ENCODE results near the gene LOXL3. TPM values are rescaled to one million over a fixed set of nuclear protein-coding genes. Genes with fewer than 3 reads are reported as not detected.
A peak's percentile ranks its signal among the peaks of the same experiment; 100 is the strongest.

Gene LOXL3
- total RNA-seq, 1 donor from 2014 or later: 1.7 TPM

- no peaks in the 10 kb centered on the region for H3K9me3 Mint-ChIP-seq
Measured at GRCh38 chr2:74512744-74513604, 40.8 kb downstream of the LOXL3 start.

GRCh38 chr2:74511104-74511989 is 42.4 kb downstream of the LOXL3 start:
- Mint-ChIP-seq H3K36me3 (ENCODE audit: low read depth) (peaks cover 19% of the 10 kb centered on the region), H3K27me3 (ENCODE audit: low read depth) (peaks cover 37% of the 10 kb centered on the region), H3K4me3 (ENCODE audit: low read depth) (no peak overlapping the region), H3K4me1 (ENCODE audit: low read depth) (peaks cover 35% of the 10 kb centered on the region), H3K27ac (no peak overlapping the region), H3K9me3 (no peaks in the 10 kb centered on the region)
- DNase-seq (ENCODE audit: low spot score): no peak
- intact Hi-C loops (cut with micrococcal nuclease): no loop called here

More at GRCh38 chr2:74512744-74513604, 40.8 kb downstream of the LOXL3 start:
- no peak for DNase-seq (ENCODE audit: low spot score)
- peaks cover 14% of the 10 kb centered on the region for H3K36me3 Mint-ChIP-seq (ENCODE audit: low read depth)
- peak overlapping the region; percentile 51 for H3K4me3 Mint-ChIP-seq (ENCODE audit: low read depth)
- H3K27ac Mint-ChIP-seq: no peak overlapping the region
- peaks cover 50% of the 10 kb centered on the region for H3K27me3 Mint-ChIP-seq (ENCODE audit: low read depth)
- H3K4me1 Mint-ChIP-seq (ENCODE audit: low read depth): peaks cover 31% of the 10 kb centered on the region
- intact Hi-C loops (cut with micrococcal nuclease): no loop called here

GRCh38 chr2:74510272-74510671 is 43.5 kb downstream of the LOXL3 start:
- no peaks in the 10 kb centered on the region for H3K9me3 Mint-ChIP-seq
- no peak overlapping the region for H3K27ac Mint-ChIP-seq
- no peak overlapping the region for H3K4me3 Mint-ChIP-seq (ENCODE audit: low read depth)
- DNase-seq (ENCODE audit: low spot score): no peak
- H3K27me3 Mint-ChIP-seq (ENCODE audit: low read depth): peaks cover 33% of the 10 kb centered on the region
- intact Hi-C loops (cut with micrococcal nuclease): no loop called here
- H3K4me1 Mint-ChIP-seq (ENCODE audit: low read depth): peaks cover 35% of the 10 kb centered on the region
- H3K36me3 Mint-ChIP-seq (ENCODE audit: low read depth): peaks cover 22% of the 10 kb centered on the region

GRCh38 chr2:74507926-74508520 is 45.7 kb downstream of the LOXL3 start:
- Mint-ChIP-seq H3K27me3 (ENCODE audit: low read depth) (peaks cover 25% of the 10 kb centered on the region), H3K4me3 (ENCODE audit: low read depth) (peak overlapping the region; percentile 97), H3K27ac (peak overlapping the region; percentile 100), H3K4me1 (ENCODE audit: low read depth) (peaks cover 47% of the 10 kb centered on the region), H3K36me3 (ENCODE audit: low read depth) (peaks cover 36% of the 10 kb centered on the region), H3K9me3 (no peaks in the 10 kb centered on the region)
- intact Hi-C loops (cut with micrococcal nuclease): loop anchor here (1.0 kb wide), 2 partner anchors 21 to 50 kb away; partner anchors contain the start of genes AUP1, HTRA2 and WBP1
- DNase-seq (ENCODE audit: low spot score): no peak

GRCh38 chr2:74507145-74507925 is 46.4 kb downstream of the LOXL3 start, which contains the start of gene PCGF1:
TSS of gene PCGF1 (minus strand) at chr2:74507695. CDS start at chr2:74507668, 27 bp downstream.
- H3K9me3 Mint-ChIP-seq: no peaks in the 10 kb centered on the region
- H3K4me1 Mint-ChIP-seq (ENCODE audit: low read depth): peaks cover 52% of the 10 kb centered on the region
- intact Hi-C loops (cut with micrococcal nuclease): loop anchor here (1.0 kb wide), 2 partner anchors 22 to 49 kb away; partner anchors contain the start of genes AUP1, HTRA2 and WBP1
- H3K27ac Mint-ChIP-seq: peak within 1 kb of the TSS; percentile 100
- DNase-seq (ENCODE audit: low spot score): peak; percentile 96
- peaks cover 24% of the 10 kb centered on the region for H3K27me3 Mint-ChIP-seq (ENCODE audit: low read depth)
- H3K4me3 Mint-ChIP-seq (ENCODE audit: low read depth): peak within 1 kb of the TSS; percentile 97
- peaks cover 41% of the 10 kb centered on the region for H3K36me3 Mint-ChIP-seq (ENCODE audit: low read depth)

- DNase-seq (ENCODE audit: low spot score): no peak
- H3K27ac Mint-ChIP-seq: no peak overlapping the region
- peak overlapping the region; percentile 59 for H3K4me3 Mint-ChIP-seq (ENCODE audit: low read depth)
- intact Hi-C loops (cut with micrococcal nuclease): no loop called here
- peaks cover 56% of the 10 kb centered on the region for H3K36me3 Mint-ChIP-seq (ENCODE audit: low read depth)
- no peaks in the 10 kb centered on the region for H3K9me3 Mint-ChIP-seq
- H3K4me1 Mint-ChIP-seq (ENCODE audit: low read depth): peaks cover 55% of the 10 kb centered on the region
- peaks cover 25% of the 10 kb centered on the region for H3K27me3 Mint-ChIP-seq (ENCODE audit: low read depth)
Measured at GRCh38 chr2:74505448-74506246, 48.1 kb downstream of the LOXL3 start.

- H3K4me3 Mint-ChIP-seq (ENCODE audit: low read depth): peak overlapping the region; percentile 58
- H3K9me3 Mint-ChIP-seq: no peaks in the 10 kb centered on the region
- intact Hi-C loops (cut with micrococcal nuclease): no loop called here
- DNase-seq (ENCODE audit: low spot score): no peak
- peaks cover 22% of the 10 kb centered on the region for H3K27me3 Mint-ChIP-seq (ENCODE audit: low read depth)
- peaks cover 49% of the 10 kb centered on the region for H3K4me1 Mint-ChIP-seq (ENCODE audit: low read depth)
- peaks cover 65% of the 10 kb centered on the region for H3K36me3 Mint-ChIP-seq (ENCODE audit: low read depth)
- peak overlapping the region; percentile 18 for H3K27ac Mint-ChIP-seq
Measured at GRCh38 chr2:74504591-74504990, 49.2 kb downstream of the LOXL3 start.

GRCh38 chr2:74503506-74504475 is 50.0 kb downstream of the LOXL3 start:
- peak overlapping the region; percentile 71 for H3K4me3 Mint-ChIP-seq (ENCODE audit: low read depth)
- DNase-seq (ENCODE audit: low spot score): no peak
- peaks cover 65% of the 10 kb centered on the region for H3K36me3 Mint-ChIP-seq (ENCODE audit: low read depth)
- peaks cover 26% of the 10 kb centered on the region for H3K27me3 Mint-ChIP-seq (ENCODE audit: low read depth)
- H3K27ac Mint-ChIP-seq: peak overlapping the region; percentile 18
- H3K9me3 Mint-ChIP-seq: no peaks in the 10 kb centered on the region
- peaks cover 52% of the 10 kb centered on the region for H3K4me1 Mint-ChIP-seq (ENCODE audit: low read depth)
- intact Hi-C loops (cut with micrococcal nuclease): no loop called here

GRCh38 chr2:74502720-74503505 is 50.8 kb downstream of the LOXL3 start:
- Mint-ChIP-seq H3K4me3 (ENCODE audit: low read depth) (peak overlapping the region; percentile 71), H3K9me3 (no peaks in the 10 kb centered on the region), H3K27me3 (ENCODE audit: low read depth) (peaks cover 30% of the 10 kb centered on the region), H3K36me3 (ENCODE audit: low read depth) (peaks cover 65% of the 10 kb centered on the region), H3K27ac (peak overlapping the region; percentile 62), H3K4me1 (ENCODE audit: low read depth) (peaks cover 51% of the 10 kb centered on the region)
- no peak for DNase-seq (ENCODE audit: low spot score)
- intact Hi-C loops (cut with micrococcal nuclease): no loop called here

- intact Hi-C loops (cut with micrococcal nuclease): no loop called here
- H3K36me3 Mint-ChIP-seq (ENCODE audit: low read depth): peaks cover 62% of the 10 kb centered on the region
- peak overlapping the region; percentile 71 for H3K4me3 Mint-ChIP-seq (ENCODE audit: low read depth)
- H3K4me1 Mint-ChIP-seq (ENCODE audit: low read depth): peaks cover 54% of the 10 kb centered on the region
- H3K27me3 Mint-ChIP-seq (ENCODE audit: low read depth): peaks cover 30% of the 10 kb centered on the region
- H3K27ac Mint-ChIP-seq: no peak overlapping the region
- no peaks in the 10 kb centered on the region for H3K9me3 Mint-ChIP-seq
- DNase-seq (ENCODE audit: low spot score): no peak
Measured at GRCh38 chr2:74502147-74502719, 51.5 kb downstream of the LOXL3 start.
